Mesothelial cell of epicardium (in vitro differentiated cells): ENCODE results near the gene GIMAP8. TPM values are rescaled to one million over a fixed set of nuclear protein-coding genes. Genes with fewer than 3 reads are reported as not detected.

Source experiments
- DNase-seq, 2 experiments: peaks; one replicate each; pipeline ENCODE4 v3.0.0; 2021; ENCODE audit warnings: low spot score in 2 of 2; ENCODE audit not compliant: unreplicated experiment in 2 of 2
- H3K27ac Mint-ChIP-seq: 2 replicates; pipeline ENCODE4 v1.8.0; 2021; ENCODE audit warnings: mixed read lengths
- H3K27me3 Mint-ChIP-seq: 2 replicates; pipeline ENCODE4 v1.8.0; 2021; ENCODE audit warnings: low read depth, mixed read lengths
- H3K36me3 Mint-ChIP-seq: 2 replicates; pipeline ENCODE4 v1.8.0; 2021; ENCODE audit warnings: mixed read lengths
- H3K4me1 Mint-ChIP-seq: 2 replicates; pipeline ENCODE4 v1.8.0; 2021; ENCODE audit warnings: mixed read lengths
- H3K4me3 Mint-ChIP-seq: 2 replicates; pipeline ENCODE4 v1.8.0; 2021; ENCODE audit warnings: mild to moderate bottlenecking, moderate library complexity, mixed read lengths
- H3K9me3 Mint-ChIP-seq: 2 replicates; pipeline ENCODE4 v1.8.0; 2021; ENCODE audit warnings: mixed read lengths
- CTCF ChIP-seq: fragments of 200-600 bp; sonication (generic); IDR thresholded peaks from one replicate; pipeline ENCODE4 v1.5.0; 2021; ENCODE audit warnings: antibody characterized with exemption; ENCODE audit not compliant: unreplicated experiment
- total RNA-seq: library from RNA; stranded (reverse); gene quantifications from 3 replicates; pipeline ENCODE4 v1.2.1, GENCODE V29; 2021

The GIMAP8 gene
- total RNA-seq, 1 donor from 2014 or later: not detected

DNA sequence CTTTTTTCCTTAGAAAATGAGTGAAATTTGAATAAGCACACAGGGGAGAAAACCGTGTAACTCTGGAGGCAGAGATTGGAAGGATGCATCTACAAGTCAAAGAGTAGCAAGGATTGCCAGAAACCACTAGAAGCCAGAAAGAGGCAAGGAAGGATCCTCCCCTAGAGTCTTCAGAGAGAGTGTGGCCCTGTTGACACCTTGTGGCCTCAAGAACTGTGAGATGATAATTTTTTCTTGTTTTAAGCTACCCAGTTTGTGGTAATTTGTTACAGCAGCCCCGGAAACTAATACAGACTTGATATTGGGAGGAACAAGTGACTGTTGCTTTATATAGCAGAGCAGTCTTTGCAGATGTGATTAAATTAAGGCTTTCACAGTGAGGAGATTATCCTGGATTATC lies 60.6 kb downstream of the GIMAP8 start:
- no peak for DNase-seq
- no peaks in the 10 kb centered on the region for H3K4me1 Mint-ChIP-seq
- no peak overlapping the region for H3K4me3 Mint-ChIP-seq
- no peak overlapping the region for H3K27ac Mint-ChIP-seq
- H3K27me3 Mint-ChIP-seq: no peaks in the 10 kb centered on the region
- H3K9me3 Mint-ChIP-seq: no peaks in the 10 kb centered on the region
- H3K36me3 Mint-ChIP-seq: no peaks in the 10 kb centered on the region
- no peak for TF ChIP-seq CTCF

GRCh38 chr7:150513758-150514157 lies 63.3 kb downstream of the GIMAP8 start:
- TF ChIP-seq CTCF: no peak
- Mint-ChIP-seq H3K36me3 (no peaks in the 10 kb centered on the region), H3K27me3 (no peaks in the 10 kb centered on the region), H3K4me1 (no peaks in the 10 kb centered on the region), H3K4me3 (no peak overlapping the region), H3K27ac (no peak overlapping the region), H3K9me3 (no peaks in the 10 kb centered on the region)
- DNase-seq: no peak

- H3K4me3 Mint-ChIP-seq: no peak within 1 kb of the TSS
- no peaks in the 10 kb centered on the region for H3K27me3 Mint-ChIP-seq
- H3K27ac Mint-ChIP-seq: no peak within 1 kb of the TSS
- H3K4me1 Mint-ChIP-seq: no peaks in the 10 kb centered on the region
- no peak for TF ChIP-seq CTCF
- H3K36me3 Mint-ChIP-seq: no peaks in the 10 kb centered on the region
- DNase-seq: no peak
- no peaks in the 10 kb centered on the region for H3K9me3 Mint-ChIP-seq
These were observed 64.4 kb downstream of the GIMAP8 start, which contains the start of gene GIMAP7 for GRCh38 chr7:150514748-150515222. TSS of gene GIMAP7 (plus strand) at chr7:150514872. CDS start at chr7:150519975, 5,103 bp downstream.

DNA sequence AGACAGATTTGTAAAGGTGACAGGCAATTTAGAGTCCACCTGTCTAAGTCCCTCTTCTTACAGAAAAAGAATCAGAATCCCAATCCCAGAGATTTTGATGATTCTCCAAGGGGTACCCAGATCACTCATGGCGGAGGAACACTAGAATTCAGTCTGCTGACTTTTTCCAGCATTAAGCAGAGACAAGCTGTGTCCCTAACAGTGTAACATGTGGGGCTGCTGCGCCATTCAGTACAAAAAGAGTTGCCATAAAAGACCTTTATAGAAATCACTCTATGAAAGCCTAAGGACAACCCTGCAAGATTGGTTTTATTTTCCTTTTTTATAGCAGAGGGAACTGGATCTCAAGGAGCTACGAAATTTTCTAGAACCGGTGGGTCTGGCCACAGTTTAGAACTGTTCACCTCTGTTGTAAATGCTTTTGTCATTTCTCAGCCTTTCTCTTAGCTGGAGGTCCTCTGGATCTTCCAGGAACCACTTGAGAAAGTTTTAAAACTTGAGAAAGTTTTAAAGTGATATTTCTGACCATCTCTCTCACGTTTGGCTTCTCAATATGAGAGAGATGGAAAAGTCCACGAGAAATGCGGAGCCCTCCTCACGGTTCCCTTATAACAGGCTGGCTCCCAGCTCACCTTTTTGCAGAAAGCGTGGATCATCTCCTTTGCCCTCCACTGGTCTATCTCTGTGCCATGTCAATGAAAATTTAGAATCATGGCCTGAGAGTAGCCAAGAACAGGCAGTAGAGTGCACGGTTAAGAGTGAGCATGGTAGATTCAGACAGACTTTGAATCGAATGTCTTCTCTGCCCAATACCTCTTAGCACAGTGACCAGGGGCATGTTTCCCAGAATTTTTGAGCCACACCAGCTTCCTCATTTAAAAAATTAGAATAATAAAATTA lies 65.1 kb downstream of the GIMAP8 start:
- no peak for TF ChIP-seq CTCF
- no peak for DNase-seq
- Mint-ChIP-seq H3K27me3 (peaks cover 1% of the 10 kb centered on the region), H3K9me3 (no peaks in the 10 kb centered on the region), H3K36me3 (no peaks in the 10 kb centered on the region), H3K4me3 (no peak overlapping the region), H3K4me1 (no peaks in the 10 kb centered on the region), H3K27ac (no peak overlapping the region)

DNA sequence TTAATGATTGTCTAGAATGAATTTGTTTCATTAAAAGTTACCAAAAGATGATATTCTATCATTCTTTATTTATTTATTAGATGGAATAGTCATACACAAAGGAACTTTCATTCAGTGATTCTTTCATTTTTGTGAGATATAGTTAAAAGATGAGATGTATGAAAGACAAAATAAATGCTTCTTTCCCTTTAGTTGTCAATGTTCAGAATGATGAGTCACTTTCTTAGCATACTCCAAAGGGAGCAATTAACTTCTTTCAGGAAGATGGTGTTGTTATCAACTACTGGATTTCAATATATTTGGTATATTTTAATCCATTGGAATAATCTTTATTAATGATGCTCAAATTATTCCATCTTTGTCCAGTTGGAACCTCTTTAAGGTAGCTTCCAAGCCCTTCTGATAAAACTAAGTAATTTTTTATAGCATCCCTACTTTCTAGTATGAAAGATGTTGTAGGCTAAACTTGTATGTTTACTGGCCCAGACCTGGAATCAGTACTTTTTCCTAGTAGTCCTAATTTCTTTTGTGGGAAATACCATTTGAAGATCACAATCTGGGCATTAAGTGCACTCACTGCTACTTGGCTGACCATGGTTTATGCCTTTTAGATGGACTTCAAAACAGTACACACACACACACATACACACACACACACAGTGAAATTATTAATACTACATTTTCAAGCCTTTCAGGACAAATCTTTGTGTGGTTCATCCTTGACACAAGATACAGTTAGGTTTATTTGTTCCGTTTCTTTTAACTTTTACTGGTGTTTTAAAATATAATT lies 66.7 kb downstream of the GIMAP8 start:
- TF ChIP-seq CTCF: no peak
- no peak overlapping the region for H3K4me3 Mint-ChIP-seq
- no peak for DNase-seq
- no peaks in the 10 kb centered on the region for H3K9me3 Mint-ChIP-seq
- no peaks in the 10 kb centered on the region for H3K4me1 Mint-ChIP-seq
- peaks cover 1% of the 10 kb centered on the region for H3K27me3 Mint-ChIP-seq
- H3K36me3 Mint-ChIP-seq: no peaks in the 10 kb centered on the region
- H3K27ac Mint-ChIP-seq: no peak overlapping the region
